Measurements from ENCODE around the gene GABRD.

Gene GABRD

GRCh38 chr1:2019571-2020309 is 595 bp downstream of the GABRD start:
- no peak overlapping the region for H3K4me3 ChIP-seq (ENCODE audit: low read depth, low read length)
- DNase-seq (ENCODE audit: low read depth) = no peak
- TF ChIP-seq CTCF (conservative IDR thresholded peaks at IDR 0.05; ENCODE audit: low read depth, low read length) = no peak

GRCh38 chr1:2020310-2020655 is 1.1 kb downstream of the GABRD start:
- DNase-seq (ENCODE audit: low read depth) = no peak
- TF ChIP-seq CTCF (conservative IDR thresholded peaks at IDR 0.05; ENCODE audit: low read depth, low read length) = no peak
- H3K4me3 ChIP-seq (ENCODE audit: low read depth, low read length) = no peak overlapping the region

GRCh38 chr1:2021550-2021949 is 2.4 kb downstream of the GABRD start:
- H3K4me3 ChIP-seq (ENCODE audit: low read depth, low read length) = no peak overlapping the region
- TF ChIP-seq CTCF (conservative IDR thresholded peaks at IDR 0.05; ENCODE audit: low read depth, low read length) = no peak
- no peak for DNase-seq (ENCODE audit: low read depth)

- DNase-seq (ENCODE audit: low read depth) = no peak
- no peak for TF ChIP-seq CTCF (conservative IDR thresholded peaks at IDR 0.05; ENCODE audit: low read depth, low read length)
- no peak overlapping the region for H3K4me3 ChIP-seq (ENCODE audit: low read depth, low read length)
Observed at GRCh38 chr1:2022063-2022770, 3.1 kb downstream of the GABRD start.

- no peak for TF ChIP-seq CTCF (conservative IDR thresholded peaks at IDR 0.05; ENCODE audit: low read depth, low read length)
- DNase-seq (ENCODE audit: low read depth) = no peak
- no peak overlapping the region for H3K4me3 ChIP-seq (ENCODE audit: low read depth, low read length)
Observed at GRCh38 chr1:2023187-2023586, 4.0 kb downstream of the GABRD start.

- DNase-seq (ENCODE audit: low read depth) = no peak
- no peak for TF ChIP-seq CTCF (conservative IDR thresholded peaks at IDR 0.05; ENCODE audit: low read depth, low read length)
Observed at GRCh38 chr1:2024451-2024850, 5.3 kb downstream of the GABRD start.

GRCh38 chr1:2024887-2025286 is 5.7 kb downstream of the GABRD start:
- H3K4me3 ChIP-seq (ENCODE audit: low read depth, low read length) = no peak overlapping the region
- TF ChIP-seq CTCF (conservative IDR thresholded peaks at IDR 0.05; ENCODE audit: low read depth, low read length) = no peak
- no peak for DNase-seq (ENCODE audit: low read depth)

More at GRCh38 chr1:2024451-2024850, 5.3 kb downstream of the GABRD start:
- no peak overlapping the region for H3K4me3 ChIP-seq (ENCODE audit: low read depth, low read length)

All from choroid plexus epithelial cell (primary cell).